HG03565 (cell line): ENCODE measurements around the gene LEO1.

ENCODE experiments used
- ATAC-seq: cut with Tn5 transposase; IDR thresholded peaks from one replicate; pipeline ENCODE4 v1.9.1; 2021; ENCODE audit warnings: mild to moderate bottlenecking, moderate library complexity; ENCODE audit not compliant: unreplicated experiment

LEO1 gene

DNA sequence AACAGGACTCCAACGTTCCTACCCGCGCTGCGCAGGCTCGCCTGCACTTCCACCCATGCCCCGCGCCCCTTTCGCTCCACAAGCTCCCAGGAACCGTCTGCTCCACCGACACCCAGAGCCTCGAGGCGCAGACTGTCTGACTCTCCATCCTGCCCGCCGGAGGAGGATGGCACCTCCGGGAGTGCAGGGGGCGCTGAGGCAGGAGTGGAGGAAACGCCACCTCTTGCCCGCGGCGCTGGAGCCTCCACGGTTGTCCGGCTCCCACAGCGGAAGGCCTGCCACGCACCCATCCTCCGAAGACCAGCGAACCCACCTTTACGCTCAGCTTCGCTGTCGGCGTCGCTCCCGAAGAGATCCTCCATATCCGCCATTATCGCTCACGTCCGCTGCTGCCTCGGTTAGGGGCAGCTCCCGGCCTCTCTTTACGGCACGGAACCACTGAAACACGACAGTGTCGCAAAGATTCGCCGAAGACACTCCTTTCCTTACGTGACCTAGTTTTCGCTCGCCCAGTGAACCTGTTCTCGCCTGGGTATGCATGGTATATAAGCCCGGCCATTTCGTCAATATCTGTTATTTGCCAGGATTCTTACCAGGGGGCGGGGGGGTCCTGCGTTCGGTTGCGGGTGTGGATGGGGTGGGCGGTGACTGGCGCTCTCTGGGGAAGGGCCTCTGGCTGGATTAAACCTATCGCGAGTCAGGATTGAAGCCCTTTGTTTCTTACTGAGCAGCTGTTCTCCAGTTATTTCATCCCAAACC, at the start of gene LEO1:
TSS of gene LEO1 (minus strand) at position 404 of the 759 bp plus-strand sequence. CDS start at position 371, 33 bp downstream.
- peak; percentile 83 for ATAC-seq

DNA sequence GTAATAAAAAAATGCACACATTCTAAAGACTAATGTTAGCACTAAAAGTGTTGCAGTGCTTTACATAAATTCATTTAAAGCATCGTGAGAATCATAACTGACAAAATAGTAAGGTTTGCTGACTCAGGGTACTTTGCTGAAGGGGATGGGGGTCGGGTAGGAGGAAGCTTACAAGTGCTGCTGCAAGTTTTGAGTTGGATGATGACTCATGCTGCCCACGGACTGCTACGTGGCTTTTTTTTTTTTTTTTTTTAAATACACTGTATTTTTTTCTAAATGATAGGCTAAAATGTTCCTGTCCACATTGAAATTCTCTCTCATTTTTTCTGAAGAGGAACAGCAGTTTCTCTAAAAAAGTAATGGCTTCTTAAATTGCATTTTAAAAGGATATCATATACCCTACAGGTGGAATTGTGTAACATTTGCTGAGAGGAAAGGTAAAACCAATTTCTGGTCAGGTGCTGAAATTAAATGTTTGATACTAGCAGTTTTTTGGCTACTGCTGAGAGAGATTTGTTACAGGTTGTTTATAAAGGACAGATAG, 49.6 kb upstream of the LEO1 start:
- peak; percentile 32 for ATAC-seq

DNA sequence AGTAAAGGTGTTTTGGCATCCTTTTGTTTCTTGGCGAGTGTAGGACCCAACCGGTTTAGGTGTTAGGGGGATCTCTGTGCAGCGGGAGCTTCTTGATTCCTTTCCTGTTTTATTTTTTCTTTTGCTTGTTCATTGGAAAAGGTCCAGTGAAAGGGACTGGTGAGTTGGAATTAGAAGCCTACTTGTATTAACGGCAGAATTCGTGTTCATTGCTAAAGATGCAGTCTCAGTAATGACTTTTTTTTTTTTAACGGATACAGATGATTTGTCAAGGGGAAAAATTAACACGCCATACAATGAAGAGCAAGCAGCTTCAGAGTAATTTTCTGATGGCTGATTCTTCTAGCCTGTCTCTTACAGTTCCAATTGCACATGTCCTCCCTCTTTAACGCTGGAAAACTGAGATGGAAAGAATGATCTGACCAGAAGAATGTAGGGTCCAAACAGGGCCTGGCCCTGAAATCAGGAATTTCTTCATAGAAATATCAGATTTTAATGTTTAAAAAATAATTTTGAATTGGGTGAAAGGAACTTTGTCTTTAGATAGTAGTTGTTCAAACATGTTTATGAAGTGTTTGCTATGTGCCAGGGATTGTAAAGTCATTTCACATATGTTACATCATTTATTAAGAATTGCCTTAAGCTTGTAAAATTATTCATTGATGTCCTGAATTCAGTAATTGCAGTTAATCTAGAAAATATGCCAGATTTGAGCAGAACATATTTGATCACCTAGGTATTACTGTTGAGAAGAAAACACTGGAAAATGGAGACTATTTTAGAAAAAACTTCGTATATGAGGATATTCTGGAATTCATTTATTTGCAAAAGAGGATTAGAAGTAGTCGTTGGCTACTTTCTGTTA, 48.9 kb upstream of the LEO1 start:
- ATAC-seq: no peak

GRCh38 chr15:52019394-52020220, 48.0 kb upstream of the LEO1 start:
- peak; percentile 31 for ATAC-seq

DNA sequence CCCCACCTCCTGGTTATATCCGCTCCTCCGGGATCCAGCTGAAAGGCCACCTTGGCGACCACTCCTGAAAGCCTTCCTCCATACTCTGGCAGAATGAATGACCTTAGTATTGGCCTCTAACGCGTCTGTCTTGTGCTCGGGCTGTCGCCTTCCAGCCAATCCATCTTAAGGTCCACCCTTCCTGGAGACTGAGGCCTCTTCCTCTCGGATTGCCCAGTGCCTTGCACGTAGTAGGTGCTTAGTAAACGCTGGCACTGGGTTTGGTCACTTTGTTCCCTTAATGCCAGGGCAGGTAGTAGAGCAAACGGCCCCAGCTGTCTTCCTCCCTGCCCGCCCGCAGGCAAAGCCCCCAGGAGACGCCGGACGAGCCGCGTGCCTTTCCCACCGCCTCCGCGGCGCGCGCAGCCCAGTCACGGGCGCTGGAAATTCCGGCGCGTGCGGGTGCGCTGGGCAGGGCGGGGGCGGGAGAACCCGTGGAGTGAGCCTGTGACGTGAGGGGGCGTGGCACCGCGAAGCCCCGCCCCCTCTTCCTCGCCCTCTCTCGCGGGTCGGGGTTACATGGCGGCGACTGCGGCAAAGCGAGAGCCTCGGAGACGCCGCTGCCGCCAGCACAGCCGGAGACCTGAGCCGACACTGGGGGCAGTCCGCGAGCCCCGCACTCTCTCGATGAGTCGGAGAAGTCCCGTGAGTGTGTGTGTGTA, 47.3 kb upstream of the LEO1 start, which contains the start of gene MAPK6:
TSS of gene MAPK6 (plus strand) at position 527 of the 701 bp plus-strand sequence. CDS start 27,242 bp downstream, outside the sequence.
- peak; percentile 48 for ATAC-seq

- no peak for ATAC-seq
Measured at GRCh38 chr15:52018244-52018643, 46.7 kb upstream of the LEO1 start.

- no peak for ATAC-seq
Measured at GRCh38 chr15:52016316-52016715, 44.7 kb upstream of the LEO1 start.

GRCh38 chr15:52014616-52015015, 43.0 kb upstream of the LEO1 start:
- no peak for ATAC-seq

GRCh38 chr15:52013151-52013791, 41.7 kb upstream of the LEO1 start:
- peak; percentile 36 for ATAC-seq

DNA sequence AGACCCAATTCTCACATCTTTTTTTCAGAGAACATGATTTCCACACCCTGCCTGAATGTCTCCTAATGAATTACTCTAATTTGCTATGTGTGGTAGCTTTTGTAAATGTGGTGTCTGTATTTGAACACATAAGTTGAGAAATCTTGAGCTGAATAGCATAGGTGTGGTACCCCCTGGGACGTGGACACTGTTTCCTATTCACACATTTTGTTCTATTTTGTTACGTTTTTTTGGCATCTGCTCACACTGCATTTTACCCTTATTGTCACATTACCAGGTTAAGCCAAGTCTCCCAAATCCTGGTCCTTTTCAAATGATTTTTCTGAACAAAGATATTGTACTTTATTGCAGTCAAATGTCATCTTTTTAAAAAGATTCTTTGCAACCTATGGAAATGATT, 40.6 kb upstream of the LEO1 start:
- ATAC-seq: no peak

- no peak for ATAC-seq
Measured at GRCh38 chr15:52011711-52012144, 40.1 kb upstream of the LEO1 start.

DNA sequence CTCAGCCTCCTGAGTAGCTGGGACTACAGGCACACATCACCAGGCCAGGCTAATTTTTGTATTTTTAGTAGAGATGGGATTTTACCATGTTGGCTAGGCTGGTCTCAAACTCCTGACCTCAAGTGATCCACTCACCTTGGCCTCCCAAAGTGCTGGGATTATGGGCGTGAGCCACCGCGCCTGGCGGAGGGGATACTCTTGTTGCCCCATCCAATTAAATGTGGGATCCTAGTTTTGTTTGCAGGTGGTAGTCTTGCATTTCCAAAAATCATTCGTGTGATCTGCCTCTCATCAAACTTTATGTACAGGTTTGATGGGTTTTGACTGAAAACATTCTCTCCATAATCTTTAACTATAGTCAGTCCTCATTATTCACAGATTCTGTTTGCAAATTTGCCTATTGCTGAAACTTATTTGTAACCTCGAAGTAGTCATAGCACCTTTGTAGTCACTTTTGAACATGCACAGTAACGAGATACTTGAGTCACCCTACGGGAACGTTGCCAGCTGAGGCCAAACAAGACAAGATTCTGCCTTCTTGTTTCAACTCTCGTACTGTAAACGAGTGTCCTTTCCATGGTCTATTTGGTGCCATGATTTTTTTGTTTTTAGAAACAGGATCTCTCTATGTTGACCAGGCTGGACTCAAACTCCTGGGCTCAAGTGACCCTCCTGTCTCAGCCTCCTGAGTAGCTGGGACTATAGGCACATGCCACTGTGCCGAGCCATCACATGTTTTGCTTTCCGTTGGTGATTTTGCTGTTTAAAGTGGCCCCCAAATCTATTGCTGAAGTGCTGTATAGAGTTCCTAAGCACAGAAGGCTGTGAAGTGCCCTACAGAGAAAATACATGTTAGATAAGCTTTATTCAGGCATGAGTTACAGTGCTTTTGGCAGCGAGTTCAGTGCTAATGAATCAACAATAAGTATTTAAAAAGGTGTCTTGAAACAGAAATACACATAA, 39.3 kb upstream of the LEO1 start:
- ATAC-seq: no peak

- ATAC-seq: no peak
Measured at GRCh38 chr15:52008698-52009434, 37.3 kb upstream of the LEO1 start.

GRCh38 chr15:52008359-52008697, 36.8 kb upstream of the LEO1 start:
- no peak for ATAC-seq

DNA sequence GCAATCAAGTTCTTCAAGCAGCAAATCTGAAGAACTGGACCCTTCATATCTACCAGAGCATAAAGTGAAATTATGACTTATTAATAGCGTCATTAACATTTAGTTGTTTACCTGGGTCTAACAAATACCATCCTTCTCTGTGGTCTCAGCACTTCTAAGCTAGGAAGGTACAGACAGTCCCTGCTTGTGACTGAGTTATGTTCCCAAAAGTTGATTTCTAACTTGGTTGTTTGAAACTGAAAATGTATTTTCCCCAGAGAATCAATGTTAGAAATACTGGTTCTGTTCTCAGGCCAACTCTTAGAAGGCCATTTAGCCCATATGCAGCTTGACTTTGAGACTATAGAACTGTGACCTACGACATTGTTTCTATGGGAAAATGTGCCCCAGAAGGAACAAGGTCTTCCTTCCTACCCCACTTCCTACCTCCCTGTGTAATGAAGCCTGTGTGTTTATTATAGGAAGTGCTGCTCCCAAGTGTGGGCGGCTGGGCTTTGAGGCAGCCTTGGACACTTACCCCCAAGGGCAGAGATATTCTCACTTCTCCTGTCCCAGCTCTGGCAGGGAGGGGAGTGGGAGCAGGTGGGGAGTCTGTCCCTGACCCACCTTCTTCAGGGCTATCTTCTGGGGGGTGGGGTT, 35.2 kb upstream of the LEO1 start:
- ATAC-seq: peak; percentile 20

DNA sequence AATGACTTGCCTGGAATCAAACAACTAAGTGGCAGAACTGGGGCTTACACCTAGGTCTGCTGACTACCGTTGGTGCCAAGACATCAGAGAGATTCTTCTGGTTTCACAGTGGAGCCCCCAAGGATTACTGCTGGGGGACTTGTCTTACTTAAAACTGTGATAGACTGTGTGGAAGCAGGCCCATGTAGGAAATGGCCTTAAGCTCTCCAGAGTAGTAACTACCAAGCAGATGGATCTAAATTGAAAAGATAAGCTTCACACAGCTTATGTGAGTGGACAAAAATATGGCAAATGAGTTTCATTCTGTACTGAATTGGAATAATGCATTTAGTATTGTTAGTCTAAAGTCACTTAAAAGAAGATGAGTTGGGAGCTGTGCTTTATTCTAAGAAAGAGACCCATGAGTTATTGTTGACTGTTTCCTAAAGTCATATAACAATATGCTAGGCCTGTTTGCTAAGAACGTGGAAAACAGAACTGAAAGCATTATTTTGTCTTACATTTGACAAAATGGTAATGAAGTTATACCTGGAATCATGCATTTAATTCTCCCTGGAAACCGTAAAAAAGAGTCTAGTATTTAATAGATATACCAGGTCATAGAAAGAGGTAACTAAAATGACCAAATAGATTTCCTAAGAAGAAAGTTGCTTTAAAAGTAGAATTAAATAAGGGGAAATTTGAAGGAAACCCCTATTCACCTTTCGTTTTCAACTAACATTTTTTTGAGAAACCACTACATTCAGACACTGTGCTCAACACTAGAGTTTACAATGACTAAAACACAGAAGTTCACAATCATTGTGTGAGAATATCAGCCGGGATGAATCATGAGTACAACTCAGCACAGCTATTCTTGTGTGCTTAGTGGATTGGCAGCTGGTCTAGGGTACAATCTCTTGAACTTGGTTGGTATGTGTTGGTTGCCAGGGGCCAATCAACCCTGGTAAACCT, 34.4 kb upstream of the LEO1 start:
- ATAC-seq: peak; percentile 78
